Measurements from ENCODE around the gene HECW1.
A peak's percentile ranks its signal among the peaks of the same experiment; 100 is the strongest.
"Not testable (repeated sequence)": the region's sequence is repeated elsewhere in the genome, so short reads cannot be mapped to it uniquely, and the experiment has no call there.

The HECW1 gene

DNA sequence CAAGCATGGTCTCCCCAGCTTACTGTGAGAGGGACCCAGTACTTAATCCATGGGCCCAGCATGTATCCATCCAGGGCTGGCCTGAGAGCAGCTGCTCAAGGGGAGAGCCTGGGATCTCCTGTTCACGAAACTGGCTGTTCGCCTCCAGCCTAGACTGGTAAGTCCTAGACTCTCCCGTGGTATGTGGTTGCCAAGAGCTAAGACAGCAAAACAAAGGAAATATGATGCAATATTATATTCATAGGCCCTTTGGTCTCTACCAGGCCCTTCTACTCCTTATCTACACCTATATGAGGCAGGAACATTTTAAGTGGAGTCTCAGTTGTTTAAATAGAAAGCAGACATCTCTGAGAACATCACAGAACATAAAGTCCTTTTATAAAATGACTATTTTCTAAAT lies 441.6 kb downstream of the HECW1 start:
- DNase-seq, result no peak

DNA sequence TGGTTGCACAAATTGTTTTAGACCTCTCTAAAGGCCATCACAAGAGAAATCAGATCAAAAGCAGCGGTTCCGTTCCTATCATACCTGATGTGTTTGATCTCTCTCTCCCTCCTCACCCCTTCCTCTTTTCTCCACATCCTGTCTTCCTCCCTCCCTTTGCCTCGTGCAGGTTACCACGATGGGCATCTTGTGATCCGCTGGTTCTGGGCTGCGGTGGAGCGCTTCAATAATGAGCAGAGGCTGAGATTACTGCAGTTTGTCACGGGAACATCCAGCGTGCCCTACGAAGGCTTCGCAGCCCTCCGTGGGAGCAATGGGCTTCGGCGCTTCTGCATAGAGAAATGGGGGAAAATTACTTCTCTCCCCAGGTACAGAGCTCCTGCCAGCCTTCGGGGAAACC lies 442.0 kb downstream of the HECW1 start:
- no peak for DNase-seq

DNA sequence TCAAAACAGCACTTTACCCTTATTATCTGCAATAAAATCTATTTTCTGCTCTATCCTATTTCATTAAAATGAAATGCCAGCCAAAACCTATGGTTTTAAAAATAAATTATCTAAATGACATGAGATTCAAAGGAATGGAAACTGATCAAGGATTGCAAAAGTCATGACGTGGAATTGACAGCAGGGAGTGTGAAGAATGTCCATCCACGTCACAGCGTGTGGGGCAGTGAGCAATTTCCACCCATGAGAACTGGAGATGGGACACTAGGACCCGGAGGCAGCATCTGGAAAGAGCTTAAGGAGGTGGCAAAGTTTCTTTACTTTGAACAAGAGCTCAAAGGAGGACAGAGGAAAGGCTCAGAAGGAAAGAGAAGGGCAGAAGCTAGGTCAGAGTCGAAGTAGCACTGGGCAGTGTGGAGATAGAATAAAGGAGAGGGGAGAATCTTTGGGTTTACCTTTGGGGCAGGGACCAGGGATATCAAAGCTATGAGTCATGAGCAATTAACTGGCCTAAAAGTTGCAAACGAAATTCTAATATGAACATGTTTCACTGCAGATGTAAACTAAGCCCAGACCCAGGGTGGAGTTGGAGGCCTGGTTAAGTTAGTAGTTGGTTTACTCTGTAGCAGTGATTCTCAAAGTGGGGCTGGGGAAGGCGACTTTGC lies 445.5 kb downstream of the HECW1 start:
- no peak for DNase-seq

DNA sequence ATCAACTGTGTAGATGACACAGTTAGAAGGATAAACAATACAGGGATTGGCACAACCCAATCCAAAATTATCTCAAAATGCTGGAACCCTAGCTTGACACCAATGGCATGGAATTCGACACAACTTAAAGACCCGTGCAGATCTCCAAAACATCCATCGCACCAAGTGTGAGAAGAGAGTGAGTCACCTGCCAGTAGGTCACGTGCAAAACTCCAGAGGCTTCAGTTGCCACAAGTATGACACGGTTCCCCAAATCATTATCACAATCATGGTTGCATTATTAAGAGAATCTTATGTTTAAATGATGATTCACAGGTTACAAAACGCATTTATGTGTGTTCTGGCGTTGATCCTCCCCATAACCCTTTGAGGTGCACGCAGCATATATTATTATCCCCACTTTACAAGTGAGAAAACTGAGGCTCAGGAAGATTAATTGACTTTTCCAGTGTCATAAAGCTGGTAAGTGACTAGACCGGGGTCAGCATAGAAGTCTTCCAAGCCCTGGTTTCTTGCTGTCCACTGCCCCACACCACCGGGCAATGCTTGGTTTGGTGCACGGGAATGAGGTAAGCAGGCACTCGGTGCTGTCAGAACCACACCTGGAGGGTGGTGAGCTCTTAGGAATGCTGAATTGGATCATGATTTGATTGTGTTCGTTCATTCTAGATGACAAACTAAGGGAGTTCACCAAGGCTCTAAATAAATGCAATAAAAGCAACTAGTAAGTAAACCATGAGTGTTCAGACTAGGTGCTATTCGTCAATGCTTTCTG lies 446.9 kb downstream of the HECW1 start:
- no peak for DNase-seq

DNA sequence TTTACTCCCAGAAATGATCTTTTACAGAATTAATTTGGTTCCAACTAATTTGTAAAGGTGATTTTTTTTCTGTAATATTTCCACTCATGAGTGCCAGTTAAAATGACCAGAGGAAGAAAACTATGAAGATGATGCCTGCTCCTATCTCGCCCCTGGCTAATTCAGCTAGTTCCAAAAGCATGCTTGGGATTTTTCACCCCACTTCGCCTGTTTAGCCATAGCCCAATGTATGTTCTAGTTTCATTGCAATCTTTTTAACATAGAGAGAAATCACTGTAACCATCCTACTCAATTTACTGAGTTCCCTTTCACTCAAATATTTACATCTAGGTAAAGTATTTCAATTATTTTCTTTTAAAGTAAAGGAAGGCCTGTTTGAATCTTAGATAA lies 447.5 kb downstream of the HECW1 start:
- no peak for DNase-seq

DNA sequence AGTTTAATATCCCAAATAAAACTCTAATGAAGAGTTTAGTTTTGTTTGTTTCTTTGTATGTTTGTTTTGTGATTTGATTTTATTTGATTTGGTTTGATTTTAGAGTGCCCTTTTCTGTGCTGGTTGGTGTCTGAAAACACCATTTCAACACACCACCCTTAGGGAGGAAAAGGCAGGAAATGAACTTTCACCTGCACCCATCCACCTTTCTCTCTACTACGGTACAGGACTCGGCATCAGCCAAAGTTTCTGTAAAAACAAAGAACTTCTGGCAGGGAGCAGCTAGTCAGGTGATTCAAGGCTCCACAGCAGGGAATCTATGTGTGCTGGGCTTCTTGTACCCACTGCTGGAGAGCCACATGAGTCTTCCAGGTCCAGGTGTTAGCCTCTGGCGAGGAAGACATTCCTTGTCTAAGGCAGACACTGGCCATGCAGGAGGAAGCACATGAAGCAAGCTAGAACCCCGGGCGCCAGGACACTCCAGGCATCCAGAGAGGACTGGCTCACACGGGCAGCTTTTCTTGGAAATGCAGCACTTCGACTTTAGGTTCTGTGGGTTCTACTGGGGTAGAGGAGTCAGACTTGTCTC lies 448.4 kb downstream of the HECW1 start:
- DNase-seq, result no peak

DNA sequence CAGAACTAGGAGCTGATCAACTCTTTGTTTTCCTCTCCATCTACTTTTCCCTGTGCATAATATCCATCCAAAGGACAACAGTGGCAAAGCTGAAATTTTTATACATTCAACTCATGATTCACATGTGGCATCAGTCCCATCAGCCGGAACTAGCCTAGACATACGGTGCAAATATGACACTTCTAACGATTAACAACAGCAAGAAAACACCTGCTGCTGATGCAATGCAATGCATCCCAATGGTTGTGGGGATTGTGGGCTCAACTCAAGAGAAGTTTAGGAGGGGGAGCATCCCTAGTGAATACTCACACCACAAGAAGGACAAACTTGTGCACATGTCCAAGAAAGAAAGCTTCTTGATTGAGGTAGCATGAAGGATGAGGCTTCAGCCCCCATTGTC lies 449.9 kb downstream of the HECW1 start:
- no peak for DNase-seq

DNA sequence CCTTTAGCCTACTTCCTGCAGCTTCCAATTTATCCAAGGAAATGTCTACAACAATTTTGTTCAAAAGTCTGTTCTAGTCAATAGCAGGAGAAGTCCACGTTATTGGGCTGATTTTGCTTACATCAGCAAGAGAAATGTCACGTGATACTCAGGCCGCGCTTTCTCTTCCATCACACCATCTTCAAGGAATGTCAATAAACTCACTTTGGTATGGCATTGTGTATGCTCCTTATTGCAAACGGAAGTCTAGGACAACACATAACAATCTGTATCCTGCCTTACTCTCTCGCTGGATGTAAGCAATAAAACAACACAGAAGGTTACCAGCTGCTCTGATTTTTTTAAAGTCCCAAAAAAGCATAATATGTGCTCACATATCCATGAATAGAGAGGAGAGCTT lies 453.3 kb downstream of the HECW1 start:
- no peak for DNase-seq

DNA sequence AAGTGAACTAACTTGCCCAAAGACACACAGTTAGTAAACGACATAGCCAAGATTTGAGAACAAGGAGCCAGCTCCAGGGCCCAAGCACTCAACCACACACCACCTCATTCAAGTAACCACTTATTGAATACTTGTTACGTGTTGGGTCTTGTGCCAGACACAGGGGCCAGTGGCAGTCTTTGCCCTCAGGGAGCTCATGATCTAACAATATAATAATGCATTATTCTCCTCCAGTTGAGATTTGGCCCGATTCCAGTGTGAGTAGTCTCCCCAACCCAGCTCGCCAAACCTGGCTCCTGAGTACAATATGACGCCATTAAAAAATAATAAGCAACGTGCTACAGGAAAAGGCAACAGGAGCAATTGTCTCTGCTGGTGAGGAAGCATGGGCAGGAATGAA lies 456.1 kb downstream of the HECW1 start:
- DNase-seq, result no peak

DNA sequence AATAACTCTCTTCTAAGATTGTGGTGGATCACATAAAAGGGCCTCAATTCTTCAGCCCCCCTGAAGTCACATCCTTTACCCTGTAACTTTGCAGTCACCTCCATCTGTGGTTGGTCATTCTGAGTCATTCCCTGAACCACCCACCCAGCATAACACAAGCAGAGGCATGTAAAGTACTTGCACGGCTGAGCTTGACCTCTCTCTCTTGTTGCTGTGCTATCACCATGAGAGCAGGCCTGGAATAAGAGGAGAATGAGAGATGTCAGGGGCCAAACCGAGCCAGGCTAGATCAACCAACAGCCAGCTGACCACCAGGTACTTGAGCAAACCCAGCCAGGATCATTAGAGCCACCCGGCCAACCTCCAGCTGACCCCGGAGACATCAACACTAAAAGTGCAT lies 457.0 kb downstream of the HECW1 start:
- no peak for DNase-seq

DNA sequence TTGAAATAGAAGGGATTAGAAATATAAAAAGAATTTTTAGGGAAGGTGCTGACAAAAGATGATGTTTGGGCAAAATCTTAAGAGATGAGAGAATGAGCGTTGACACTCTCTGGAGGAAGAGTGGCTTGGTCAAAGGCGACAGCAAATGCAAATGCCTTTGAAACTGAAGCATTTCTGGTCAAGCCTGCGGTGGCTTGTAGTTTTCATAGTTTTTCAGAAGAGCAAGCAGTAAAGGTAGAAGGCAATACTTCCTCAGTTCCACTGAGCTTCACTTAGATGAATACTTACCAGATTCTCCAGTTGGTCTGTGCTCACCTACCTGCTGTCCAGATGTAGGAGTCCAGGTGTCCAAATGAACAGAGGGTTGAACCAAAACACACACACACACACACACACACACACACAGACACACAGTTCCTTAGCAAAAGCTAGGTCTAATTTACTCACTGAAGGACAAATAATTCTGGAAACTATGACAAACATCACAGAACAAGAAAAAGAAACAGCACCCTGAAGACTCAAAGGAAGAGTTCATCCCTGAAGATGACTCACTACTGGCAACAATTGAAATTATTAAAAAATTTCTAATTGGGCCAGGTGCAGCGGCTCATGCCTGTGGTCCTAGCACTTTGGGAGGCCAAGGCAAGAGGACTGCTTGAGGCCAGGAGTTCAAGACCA lies 458.4 kb downstream of the HECW1 start:
- no peak for DNase-seq

DNA sequence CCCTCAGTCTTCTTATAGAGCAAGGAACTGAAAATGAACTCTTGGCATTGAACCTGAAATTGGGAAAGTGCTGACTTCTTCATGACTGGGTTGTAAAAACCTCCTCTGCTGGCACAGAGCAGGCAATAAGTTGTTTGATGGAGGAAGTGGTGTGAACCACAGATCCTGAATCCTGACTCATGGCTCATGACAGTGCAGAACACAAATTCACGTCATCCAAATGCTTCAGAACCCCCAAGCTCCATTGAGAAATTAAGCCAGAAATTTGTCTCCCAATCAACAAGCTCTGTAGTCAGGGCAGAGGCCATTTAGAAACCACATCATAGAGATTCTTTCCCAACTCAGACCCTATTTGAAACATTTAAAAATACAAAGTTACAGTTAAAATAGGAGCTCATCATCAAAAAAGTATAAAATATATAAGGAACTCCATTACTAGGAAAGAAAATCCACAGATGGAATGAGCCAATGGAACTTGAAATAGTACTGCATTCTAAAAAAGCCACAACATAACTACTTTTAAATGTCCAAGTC lies 460.1 kb downstream of the HECW1 start:
- DNase-seq, result peak; percentile 50

DNA sequence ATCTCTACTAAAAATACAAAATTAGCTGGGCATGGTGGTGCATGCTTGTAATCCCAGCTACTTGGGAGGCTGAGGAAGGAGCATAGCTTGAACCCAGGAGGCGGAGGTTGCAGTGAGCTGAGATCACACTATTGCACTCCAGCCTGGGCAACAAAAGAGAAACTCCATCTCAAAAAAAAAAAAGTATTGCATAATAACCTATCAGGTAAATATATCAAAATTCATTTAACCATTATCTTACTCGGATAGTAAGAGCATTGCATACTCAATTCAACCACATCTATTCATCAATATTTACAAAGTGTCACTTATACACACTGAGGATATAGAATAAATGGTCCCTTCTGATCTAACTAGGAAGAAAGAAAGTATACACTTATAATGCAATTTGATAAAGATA lies 461.4 kb downstream of the HECW1 start:
- DNase-seq, result not testable (repeated sequence)

DNA sequence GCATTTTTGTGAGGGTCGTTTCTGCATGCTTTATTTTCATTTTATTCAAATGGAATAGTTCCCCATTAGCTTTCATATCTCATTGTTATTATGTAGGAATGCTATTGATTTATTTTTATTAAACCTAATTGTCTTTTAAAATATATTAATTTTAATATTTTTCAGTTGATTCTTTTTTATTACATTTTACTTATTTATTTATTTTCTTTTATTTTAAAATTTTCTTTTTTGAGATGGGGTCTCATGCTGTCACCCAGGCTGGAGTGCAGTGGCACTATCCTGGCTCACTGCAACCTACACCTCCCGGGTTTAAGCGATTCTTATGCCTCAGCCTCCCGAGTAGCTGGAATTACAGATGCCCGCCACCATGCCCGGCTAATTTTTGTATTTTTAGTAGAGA lies 463.1 kb downstream of the HECW1 start:
- DNase-seq, result no peak

DNA sequence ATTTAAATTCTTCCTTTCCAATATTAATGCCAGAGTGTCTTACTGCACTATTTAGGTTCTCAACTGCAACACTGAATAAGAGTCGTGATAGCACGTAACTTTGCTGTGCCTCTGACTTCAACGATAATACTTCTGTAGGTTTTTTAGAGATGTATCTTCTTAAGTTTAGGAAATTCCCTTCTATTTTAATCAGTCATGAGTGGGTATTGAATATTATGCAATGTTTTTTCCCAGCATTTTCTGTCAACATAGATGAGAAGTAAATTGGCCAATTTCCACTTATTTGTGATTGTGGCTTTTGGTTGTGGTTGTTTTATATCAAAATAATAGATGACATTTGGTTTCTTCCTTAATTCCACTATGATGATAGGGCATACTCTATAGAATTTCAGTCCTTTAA lies 463.8 kb downstream of the HECW1 start:
- DNase-seq, result no peak

DNA sequence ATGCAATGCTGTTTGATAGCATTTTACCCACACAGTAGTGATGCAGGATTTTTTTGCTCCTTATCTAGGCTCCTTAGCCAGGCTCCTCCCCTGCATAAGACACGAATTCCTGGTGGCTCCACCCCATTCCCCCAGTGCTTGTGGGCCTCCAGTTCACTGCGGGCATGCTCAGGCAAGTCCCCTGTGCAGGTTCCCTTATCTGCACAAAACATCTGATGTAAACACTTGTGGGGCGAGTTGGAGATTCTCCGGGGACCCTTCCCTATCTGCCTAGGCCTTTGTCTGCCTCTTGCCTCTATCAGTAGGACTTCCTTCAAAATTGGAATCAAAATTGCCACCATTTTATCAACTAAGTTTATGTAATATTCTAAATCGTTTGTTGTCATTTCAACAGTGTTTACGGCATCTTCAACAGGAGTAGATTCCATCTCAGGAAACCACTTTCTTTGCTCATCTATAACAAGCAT lies 465.1 kb downstream of the HECW1 start:
- DNase-seq, result no peak

DNA sequence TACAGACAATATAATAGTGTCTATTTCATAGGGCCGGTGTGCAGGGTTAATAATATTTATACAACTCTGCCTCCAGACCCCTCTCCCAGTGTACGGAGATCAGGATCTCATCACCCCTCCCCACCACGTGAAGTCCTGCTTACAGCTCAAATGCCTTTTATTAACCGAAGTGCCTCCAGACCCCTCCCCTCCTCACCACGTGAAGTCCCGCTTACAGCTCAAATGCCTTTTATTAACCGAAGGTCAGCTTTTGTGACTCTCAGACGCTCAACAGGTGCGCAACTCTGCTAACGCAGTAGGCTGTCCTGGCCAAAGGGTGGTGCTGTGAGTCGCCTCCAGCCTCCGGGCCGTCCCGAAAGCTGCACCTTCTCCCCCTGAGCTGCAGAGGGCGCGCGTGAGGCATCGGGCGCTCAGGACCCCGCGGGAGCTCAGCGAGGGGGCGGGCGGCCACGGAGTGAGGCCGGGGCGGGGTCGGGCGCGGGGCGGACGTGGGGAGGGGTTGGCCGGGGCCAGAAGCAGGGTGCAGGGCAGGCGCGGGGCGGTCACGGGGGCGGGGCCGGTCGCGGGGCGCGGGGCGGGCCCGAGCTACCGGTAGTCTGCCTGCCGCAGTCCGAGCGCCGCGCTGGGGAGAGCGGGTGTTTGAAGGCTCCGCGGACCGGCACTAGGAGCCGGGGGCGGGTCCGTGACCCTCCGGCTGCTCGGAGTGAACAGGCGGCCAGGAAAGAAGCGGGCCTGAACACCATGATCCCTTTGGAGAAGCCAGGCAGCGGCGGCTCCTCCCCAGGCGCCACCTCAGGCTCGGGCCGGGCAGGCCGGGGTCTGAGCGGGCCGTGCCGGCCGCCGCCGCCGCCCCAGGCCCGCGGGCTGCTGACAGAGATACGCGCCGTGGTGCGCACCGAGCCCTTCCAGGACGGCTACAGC lies 470.3 kb downstream of the HECW1 start, which contains the start of gene STK17A:
TSS of gene STK17A (plus strand) at position 606 of the 921 bp plus-strand sequence. CDS start at position 742, 136 bp downstream.
- peak; percentile 94 for DNase-seq

DNA sequence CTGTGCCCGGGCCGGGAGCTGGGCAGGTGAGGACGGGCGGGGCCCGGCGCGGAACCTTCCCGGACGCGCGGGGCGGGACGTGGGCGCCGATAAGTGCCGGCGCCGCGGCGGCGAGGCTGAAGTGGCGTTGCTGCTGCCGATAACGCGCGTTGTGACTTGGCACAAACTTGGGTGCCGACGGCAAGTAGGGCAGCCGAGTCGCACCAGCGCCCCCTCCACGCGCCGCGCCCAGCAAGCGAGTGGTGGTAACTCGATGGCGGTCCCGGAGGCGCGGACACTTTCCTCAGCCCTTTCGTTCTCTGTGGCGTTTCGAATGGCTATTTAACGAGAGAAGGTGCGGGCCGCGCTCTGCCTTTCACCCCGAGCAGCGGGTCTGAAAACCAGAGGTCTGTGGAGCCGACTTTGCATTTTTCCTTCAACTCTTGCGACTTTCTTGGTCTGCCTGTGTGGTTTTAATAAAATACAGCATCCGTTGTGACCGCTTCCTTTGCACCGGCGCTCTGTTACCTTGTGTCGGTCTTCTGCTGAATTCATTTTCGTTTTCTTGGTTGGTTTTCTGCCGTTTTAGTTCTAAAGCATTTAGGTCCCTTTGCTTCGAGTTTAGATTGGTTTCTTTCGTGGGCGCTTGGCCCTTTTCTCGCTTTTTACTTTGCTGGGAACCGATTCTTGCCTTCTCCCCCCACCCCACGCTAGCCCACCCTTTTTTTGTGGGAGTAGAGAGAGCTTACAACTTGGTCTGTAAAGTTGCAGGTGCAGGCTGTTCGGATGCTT lies 471.2 kb downstream of the HECW1 start:
- DNase-seq, result peak; percentile 69

DNA sequence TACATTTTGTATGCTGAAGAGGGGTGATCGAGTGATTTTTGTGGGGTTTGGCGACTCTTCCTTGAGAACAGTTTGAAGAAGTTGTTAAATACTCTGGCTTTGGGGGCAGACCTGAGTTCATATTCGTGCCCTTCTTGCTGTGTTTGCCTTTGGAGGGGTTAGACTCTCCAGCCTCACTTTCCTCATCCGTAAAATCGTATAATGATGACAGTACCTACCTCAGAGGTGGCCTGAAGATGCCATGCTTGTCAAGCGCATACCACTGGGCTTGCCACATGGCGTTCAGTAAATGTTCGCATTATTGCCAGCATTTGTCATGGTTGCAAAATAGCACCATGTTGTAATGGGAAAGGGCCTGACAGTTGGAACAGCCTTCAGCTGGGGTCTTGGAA lies 471.7 kb downstream of the HECW1 start:
- peak; percentile 33 for DNase-seq

DNA sequence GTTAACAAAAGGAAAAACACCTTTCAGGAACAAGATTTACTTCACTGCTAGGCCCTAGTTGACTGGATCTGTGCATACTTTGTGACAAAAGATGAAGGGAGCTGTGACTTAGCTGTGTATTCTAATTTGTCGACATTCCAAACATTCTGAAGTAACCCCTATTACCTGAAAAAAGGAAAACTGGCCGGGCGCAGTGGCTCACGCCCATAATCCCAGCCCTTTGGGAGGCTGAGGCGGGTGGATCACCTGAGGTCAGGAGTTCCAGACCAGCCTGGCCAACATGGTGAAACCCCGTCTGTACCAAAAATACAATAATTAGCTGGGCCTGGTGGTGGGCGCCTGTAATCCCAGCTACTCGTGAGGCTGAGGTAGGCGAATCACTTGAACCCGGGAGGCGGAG lies 472.3 kb downstream of the HECW1 start:
- not testable (repeated sequence) for DNase-seq

DNA sequence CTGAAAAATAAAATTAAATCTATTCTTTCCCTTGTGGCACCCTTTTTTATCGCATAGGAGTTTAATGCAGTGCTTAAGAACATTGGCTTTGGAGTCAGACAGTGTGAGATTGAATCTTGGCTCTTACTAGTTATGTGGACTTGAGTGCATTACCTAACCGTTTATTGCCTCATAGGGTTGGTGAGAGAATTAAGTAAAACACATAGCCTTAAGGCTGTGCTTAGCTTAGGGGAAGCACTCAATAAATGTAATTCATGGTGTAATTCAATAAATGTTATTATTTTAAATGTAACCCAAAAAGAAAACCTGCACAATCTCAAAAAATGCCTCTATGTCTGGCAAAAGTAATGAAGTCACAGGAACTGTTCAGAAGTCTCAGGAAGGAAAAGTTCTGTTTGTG lies 473.1 kb downstream of the HECW1 start:
- no peak for DNase-seq
